UCSD-AML1 (cell line): ENCODE results near the gene PYGB.

ENCODE experiments used
- DNase-seq: peaks from one replicate; lab custom pipeline; 2025; ENCODE audit not compliant: unreplicated experiment; lab: John Stamatoyannopoulos, UW

Gene PYGB

DNA sequence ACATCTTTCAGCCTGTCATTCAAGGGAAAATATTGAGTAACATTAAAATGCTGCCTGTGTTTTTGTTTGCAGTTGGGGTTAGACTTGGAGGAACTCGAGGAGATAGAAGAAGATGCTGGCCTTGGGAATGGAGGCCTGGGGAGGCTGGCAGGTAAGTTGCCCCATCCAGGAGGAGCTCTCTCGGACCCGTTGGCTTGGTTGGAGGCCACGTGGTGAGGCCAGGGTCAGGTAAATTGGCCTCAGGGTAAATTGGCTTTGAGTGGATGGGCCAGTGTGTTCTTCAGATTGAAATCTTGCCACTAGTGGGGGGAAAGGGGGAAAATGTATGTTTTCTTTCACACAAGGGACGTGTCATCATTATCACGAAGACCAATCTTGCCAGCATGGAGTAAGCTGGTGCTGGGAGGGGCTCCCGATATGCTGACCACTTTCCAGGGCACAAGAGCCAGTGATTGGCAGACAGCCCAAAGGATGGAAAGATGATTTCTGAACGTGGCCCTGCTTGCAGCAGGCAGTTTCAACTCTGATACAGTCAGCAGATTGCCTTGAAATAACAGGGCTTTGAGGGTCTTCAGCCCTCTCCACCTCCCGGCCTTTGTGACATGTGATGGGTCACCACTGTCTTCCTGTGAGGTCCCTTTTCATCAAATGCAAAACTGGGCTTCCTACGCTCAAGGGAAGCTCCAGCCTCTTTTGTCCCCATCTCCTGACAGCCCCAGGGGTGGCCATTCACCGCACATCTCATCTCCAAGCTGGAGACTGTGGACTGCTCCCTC is 21.4 kb downstream of the PYGB start:
- DNase-seq = no peak

DNA sequence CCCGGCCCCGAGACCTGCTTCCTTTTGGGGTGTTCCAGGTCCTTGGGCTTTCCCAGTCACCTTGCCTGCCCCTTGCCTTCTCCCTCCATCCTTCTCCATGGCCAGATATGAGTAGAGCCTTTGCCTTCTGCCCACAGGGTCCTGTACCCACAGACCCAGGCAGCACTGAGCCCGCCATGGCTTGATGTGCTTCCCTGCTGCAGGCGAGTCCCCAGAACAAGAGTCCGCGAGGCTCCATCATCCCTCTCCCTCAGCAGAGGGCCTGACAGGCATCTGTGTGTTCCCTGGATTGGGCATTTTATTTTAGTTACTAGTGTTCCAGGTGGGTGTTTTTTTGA is 21.9 kb downstream of the PYGB start:
- no peak for DNase-seq

DNA sequence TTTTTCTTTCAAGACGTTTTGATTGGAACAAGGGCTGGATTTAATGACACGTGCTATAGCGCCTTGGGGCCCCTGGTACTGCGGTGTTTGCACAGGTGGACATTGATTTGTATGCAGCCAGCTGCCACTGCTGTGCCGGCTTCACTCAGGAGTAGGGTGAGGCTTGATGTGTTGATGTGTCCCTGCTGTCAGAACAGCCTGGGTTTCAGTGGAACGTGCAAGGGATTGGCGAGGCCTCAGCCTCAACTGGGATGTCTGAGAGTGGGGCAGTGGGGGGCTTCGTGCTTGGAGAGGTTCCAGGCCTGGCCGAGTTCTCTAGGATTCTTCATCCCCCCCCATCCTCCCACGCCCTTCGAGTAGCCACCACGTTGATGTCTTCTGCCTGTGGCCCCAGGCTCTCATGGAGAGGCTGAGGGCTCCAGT is 23.0 kb downstream of the PYGB start:
- no peak for DNase-seq

DNA sequence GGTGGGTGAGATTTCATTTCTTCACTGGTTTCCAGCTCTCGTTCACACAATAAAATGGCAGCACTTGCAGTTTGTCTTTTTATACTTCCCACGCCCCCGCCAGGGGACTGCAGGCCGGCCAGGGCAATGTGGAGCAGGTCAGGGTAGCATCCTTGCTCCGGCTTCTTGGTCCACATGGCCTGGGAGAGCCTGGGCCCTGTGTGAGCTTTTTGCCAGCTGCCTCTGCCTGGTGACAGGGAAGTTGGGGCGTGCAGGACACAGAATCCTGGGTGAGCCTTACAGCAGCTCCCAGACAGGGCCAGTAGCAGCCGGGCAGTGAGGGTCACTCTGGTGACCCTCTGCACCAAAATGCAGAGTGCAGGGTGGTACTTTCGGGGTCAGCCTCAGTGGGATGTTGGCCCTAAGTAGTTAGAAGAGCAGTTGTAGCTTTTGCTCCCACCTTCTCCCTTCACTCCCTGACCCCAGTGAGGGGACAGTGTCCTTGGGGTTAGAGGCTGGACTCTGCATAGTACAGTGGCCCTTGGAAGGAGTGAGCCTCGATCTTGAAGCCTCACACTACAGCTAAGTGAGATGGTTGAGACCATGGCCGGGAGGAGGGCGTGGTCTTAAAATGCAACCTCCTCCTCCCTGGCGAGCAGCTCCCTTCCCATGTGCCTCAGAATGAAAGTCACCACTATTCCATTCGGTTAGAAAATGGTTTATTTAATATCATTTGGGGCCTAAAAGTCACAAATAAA is 23.8 kb downstream of the PYGB start:
- no peak for DNase-seq

DNA sequence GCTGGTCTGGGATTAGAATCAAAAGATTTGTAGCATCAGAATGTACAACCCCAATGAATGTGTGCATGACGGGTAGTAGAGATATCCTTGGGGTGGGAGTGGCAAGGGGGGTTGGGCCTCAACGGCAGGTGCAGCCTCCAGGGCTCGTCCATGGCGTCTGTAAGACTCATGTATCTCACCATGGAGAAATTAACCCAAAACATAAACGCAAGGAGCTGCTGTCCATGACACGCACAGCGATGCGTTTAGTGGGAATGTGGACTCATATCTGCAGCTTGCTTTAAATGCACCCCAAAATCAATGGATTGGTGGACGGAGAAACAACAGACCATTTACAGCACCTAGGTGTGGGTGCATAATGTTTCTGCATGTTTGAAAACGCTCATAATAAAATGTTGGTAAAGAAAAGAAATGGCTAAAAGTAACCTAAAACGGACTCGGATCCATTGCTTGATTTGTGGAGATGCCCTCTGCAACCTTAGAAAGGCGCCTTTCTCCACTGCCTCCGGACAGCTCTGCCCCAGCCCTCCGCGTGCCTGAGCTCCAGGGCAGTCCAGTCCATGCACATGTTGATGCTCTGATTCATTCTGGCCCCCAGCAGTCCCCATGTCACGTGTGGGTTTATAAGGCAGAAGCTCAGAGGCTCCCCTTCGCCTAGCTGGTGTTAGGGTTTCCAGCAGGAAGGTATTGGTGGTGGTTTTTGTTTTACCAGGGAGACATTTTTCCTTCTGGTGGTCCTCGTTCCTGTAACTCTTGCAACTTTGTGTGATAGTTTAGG is 24.5 kb downstream of the PYGB start:
- DNase-seq = no peak

DNA sequence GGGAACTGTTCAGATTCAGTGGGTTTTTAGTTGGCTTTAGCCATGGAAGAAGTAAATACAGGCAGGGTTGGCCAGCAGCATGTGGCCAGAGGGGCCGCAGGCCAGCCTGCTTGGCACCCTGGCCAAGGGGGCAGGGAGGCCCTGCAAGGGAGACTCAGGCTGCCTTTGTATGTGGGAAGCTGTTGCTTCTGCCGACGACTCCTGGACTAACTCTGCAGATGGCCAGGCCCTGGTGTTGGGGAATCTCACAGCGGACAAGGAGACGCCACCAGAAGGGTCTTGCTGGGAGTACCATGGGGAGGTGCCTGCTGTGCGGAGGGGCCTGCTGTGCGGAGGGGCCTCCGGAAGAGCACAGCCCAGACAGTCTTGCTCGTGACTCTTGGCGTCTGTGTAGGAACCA is 25.2 kb downstream of the PYGB start:
- DNase-seq = no peak

DNA sequence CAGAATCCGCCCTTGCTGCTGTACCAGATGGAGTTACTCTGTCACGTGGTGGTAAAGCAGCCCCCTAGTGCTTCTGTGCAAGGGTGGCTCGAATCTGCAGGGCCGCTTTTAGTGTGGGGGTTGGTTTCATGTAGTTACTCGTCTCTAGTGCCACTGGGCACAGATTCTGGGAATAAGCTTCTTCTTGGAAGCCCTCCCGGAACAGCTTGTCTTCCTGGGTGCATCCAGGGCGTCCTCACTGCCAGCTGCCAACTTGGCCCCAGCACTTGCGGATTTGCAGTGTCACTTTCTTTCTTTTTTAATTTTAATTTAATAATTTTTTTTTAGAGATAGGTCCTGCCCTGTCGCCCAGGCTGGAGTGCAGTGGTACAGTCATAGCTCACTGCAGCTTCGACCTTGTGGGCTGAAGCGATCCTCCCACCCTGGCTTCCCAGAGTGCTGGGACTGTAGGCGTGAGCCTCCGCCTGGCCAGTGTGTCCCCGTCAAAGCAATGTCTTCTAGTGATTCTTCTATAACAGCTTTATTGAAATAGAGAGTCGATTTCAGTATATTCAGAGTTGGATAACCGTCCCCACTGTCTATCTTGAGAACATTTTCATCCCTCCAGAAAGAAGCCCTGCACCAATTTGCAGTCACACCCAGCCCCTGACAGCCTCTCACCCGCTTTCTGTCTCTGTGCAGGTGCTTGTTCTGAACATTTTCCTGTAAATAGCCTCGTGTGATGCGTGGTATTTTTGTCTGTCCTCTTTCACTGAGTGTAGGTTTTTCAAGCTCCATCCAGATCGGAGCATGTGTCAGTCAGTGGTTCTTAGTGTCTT is 25.9 kb downstream of the PYGB start:
- DNase-seq = no peak

DNA sequence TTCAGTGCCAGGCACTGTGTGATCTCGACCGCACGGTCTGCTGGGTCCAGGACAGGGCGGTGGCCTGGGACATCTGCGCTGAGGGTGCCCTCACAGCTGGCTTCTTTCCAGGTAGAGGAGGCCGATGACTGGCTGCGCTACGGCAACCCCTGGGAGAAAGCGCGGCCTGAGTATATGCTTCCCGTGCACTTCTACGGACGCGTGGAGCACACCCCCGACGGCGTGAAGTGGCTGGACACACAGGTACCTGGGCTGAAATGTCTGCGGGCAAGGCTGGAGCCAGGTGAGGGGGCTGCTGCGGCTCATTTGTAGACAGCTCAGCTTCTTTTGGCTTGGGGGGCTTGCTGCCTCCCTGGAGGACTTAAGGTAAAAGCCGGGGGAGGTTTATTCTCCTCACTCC is 26.6 kb downstream of the PYGB start:
- DNase-seq = no peak

DNA sequence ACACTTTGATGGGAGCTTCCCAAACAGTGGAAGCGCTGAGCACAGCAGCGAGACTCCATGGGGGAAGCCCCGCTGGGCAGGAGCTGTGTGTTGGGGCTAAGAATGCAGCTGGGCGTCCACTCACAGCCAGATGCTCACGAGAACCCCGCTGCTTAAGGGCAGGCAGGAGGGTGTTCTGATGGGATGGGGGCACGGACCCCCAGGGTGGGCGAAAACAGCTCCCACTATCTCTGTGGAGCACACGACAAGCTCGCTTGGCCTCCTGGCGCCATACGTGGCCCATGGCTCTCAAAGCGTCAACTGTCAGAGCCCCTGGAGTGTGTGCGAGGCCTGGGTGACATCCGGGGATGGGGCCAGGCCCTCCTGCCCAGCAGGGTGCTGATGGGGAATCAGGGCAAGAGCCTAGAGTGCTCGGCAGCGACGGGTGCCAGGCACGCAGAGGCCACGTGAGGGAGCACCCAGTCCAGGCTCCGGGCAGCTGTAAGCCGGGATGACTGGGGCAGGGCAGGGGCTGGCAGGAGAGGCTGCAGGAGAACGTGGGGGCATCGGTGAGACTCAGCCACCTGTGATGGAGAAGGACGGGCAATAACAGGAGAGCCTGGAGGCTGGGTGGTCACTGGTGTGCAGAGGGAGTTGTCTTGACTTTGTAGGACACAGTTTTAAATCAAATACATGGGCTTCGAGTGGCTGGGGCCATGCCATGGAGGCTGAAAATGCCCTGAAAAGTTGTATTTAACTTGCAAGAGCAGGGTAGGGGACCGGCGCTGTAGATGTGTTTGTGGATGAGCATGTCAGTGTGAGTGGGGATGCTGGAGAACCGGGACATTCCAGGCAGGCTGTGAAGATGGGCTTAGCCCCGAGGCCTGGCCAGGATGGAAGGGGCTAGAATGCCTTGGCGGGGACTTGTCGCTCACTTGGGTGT is 27.3 kb downstream of the PYGB start:
- DNase-seq = no peak

DNA sequence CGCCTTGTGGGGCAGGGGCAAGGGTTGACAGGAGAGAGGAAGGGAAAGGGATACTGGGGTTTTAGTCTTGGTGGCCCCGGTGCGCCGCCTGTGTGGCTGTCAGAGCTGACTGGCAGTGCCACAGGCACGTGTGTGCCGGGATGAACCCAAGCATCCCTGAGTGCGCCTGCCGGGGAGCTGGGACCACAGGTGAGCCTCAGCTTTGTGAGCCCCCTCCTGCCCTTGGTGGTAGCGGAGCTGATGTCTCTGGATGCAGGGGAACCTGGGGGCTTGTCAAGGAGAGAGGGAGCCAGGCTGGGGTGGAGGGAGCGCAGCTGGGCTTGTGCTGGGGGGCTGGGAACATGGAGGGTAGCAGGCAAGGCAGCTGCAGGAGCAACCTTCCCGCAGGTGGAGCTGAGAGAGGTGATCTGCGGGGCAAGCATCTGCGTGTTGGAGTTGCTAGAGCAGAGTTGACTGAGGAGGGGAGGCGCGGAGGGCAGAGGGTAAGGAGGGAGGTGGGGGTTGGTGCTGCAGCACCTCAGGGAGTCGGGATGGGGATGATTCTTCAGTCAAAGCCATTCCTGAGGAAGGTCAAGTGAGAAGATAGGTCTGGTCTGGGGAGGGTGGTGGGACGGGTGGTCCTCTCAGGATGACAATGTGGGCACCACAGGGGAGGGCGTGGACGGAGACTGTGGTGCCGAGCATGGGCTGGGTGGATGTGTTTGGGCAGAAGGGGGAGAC is 28.1 kb downstream of the PYGB start:
- DNase-seq = no peak

DNA sequence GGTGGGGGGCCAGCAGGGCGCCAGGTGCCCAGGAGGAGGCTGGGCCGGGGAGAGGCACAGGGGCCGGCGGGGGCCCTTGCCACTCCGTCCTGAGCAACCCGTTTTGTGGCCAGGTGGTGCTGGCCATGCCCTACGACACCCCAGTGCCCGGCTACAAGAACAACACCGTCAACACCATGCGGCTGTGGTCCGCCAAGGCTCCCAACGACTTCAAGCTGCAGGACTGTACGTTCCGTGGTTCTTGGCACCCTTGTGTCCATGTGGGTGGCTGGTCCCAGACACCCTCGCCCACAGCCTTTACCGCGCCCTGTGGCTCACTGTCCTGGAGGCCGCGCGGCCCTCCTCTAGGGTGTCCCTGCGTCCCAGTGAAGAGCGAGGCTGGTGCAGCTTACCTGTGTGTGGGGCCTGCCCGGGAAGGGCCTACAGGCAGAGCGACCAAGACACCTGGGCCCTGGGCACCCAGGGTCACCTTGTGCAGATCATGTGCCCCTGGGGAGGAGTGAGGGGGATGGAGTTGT is 28.7 kb downstream of the PYGB start:
- no peak for DNase-seq

DNA sequence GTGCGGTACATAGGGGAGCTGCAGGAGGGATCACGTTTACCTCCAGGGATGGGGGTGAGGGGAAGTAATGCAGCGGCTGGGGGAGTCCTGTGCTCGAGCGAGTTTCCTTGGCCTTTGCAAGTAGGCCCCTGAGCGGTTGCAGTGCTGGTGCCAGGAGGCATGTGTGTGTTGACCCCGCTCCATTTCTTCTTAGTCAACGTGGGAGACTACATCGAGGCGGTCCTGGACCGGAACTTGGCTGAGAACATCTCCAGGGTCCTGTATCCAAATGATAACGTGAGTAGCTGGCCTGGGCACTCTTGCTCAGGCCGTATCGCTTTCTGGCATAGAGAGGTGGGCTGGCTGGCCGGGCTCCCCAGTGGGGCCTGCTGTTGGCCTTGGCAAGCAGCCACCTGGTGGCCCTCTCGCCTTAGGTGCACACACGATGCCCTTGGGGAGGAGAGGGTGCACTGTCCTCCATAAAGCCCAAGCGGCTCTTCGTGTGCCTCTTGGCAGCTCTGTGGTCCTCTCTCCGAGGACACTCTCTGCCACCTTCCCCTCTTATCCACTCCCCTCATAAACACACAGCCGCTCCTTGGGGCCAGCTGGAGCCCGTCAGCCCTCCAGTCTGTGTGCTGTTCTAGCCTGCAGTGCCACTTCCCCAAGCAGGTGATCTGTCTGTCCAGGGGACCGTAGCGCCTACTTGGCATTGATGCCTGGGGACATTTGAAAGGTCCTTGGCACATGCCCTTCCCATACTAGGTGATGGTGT is 29.3 kb downstream of the PYGB start:
- DNase-seq = no peak

DNA sequence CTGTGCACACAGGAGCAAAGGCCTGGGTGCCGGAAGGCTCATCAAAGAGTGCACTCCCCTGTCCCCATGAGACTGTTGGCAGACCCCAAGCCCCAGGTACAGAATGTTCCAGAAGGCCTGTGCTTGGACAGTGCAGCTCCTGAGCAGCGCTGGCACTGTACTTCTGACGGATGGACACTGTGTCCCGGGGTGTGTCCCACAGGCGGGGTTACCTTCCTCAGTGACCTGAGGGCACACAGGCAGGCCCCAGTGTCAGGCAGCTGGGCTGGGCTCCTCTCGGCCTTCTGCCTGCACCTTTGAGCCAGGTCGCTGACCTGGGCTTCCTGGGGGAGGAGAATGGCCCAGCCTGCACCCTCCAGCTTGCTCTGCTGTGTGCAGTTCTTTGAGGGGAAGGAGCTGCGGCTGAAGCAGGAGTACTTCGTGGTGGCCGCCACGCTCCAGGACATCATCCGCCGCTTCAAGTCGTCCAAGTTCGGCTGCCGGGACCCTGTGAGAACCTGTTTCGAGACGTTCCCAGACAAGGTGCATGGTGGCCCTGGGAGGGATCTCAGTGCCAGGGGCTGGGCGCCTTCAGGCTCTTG is 30.1 kb downstream of the PYGB start:
- no peak for DNase-seq

DNA sequence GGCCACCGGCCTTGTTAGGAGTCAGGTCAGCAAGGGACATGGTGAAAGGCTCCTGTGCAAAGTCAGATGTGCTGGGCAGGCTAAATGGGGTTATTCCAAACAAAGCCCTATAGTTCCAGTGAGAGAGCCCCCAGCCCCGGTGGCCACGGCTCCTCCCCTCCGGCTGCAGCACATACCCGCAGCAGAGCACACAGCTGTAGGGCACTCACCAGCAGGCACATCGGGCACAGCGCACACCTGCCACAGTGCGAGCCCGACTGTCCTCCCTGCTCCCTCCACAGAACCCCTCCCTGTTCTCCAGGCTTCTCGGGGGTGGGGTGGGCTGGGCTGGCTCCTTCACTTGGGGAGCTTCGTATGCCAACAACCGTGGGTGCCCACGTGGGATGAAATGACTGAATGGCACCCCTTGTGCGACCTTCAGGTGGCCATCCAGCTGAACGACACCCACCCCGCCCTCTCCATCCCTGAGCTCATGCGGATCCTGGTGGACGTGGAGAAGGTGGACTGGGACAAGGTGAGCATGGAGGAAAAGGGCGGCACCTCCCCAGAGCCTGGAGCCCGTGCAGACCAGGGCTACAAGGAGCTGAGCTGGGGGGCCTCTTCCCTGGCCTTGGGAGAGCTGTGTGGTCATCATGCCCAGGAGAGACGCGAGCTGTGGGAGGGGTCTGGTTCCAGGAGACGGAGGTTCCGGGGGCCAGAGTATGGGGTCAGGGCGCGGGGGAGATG is 30.9 kb downstream of the PYGB start:
- DNase-seq = no peak

DNA sequence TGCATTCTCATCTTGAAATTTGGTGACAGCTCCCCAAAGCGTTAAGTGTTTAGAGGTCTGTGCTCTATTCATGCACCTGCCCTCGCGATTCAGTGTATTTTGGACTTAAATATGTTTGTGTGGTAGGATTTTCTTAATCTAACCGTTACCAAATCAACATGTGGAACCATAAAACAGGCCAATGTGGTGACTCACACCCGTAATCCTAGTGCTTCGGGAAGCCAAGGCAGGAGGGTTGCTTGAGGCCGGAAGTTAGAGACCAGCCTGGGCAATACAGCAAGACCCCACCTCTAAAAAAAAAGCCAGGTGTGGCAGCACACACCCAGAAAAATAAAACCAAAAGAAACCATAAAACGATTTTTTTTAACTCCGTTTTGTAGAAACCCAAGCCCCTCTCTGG is 31.5 kb downstream of the PYGB start:
- DNase-seq = no peak

DNA sequence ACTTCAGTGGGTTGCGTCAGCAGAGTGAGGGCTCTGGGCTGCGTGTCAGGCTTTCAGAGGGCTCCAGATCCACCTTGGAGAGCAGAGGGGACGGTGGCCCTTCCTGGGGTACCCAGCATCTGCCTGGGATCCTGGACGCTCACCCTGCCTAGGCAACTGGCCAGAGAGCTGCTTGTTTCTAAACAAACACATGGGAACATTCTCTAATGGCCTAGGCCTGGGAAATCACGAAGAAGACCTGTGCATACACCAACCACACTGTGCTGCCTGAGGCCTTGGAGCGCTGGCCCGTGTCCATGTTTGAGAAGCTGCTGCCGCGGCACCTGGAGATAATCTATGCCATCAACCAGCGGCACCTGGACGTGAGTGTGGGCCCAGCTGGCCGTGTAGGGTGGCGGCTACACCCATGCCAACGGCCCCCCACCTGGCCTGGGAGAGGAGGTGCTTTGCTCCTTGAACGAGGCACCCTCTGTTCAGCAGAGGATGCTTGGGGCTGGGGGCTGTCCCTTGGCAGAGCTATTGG is 32.2 kb downstream of the PYGB start:
- no peak for DNase-seq
